Peyer's patch (tissue), 4 donors: Measurements from ENCODE around the gene ALMS1. TPM values are rescaled to one million over a fixed set of nuclear protein-coding genes. Genes with fewer than 3 reads are reported as not detected.

Experiments used
- DNase-seq, 3 donors: peaks; one replicate each; pipeline ENCODE4 v3.0.0-alpha.2; 2017 to 2019
- H3K27ac ChIP-seq, 4 donors: fragments of 200-600 bp; sonication (generic); one replicate each; pipeline ENCODE4 v1.5.1; 2016 to 2019
- H3K27me3 ChIP-seq, 2 donors: fragments of 200-600 bp; sonication (generic); one replicate each; pipeline ENCODE4 v1.5.1; 2019
- H3K36me3 ChIP-seq, 3 donors: fragments of 200-600 bp; sonication (generic); one replicate each; pipeline ENCODE4 v1.5.1; 2016 to 2019
- H3K4me1 ChIP-seq, 4 donors: fragments of 200-600 bp; sonication (generic); one replicate each; pipeline ENCODE4 v1.5.1; 2016 to 2019
- H3K4me3 ChIP-seq, 4 donors: fragments of 200-600 bp; sonication (generic); 1 replicate in 3 of 4; 2 replicates in 1 of 4; pipeline ENCODE4 v1.5.1; 2016 to 2019; ENCODE audit warnings: mild to moderate bottlenecking in 1 of 4
- H3K9me3 ChIP-seq, 4 donors: fragments of 200-600 bp; sonication (generic); one replicate each; pipeline ENCODE4 v1.5.1; 2016 to 2019; ENCODE audit warnings: mild to moderate bottlenecking in 1 of 4
- CTCF ChIP-seq, 6 experiments: fragments of 450-650 bp in 4 of 6; fragments of 200-600 bp in 2 of 6; sonication (generic) in 1 of 6; IDR thresholded peaks; one replicate each; pipeline ENCODE4 v1.5.1; 2017 to 2019; ENCODE audit warnings: antibody characterized with exemption in 6 of 6, mild to moderate bottlenecking in 3 of 6, moderate library complexity in 1 of 6
- POLR2A ChIP-seq, 2 donors: fragments of 450-650 bp; IDR thresholded peaks; one replicate each; pipeline ENCODE4 v1.5.1; 2017; ENCODE audit warnings: antibody characterized with exemption in 2 of 2, mild to moderate bottlenecking in 2 of 2, moderate library complexity in 2 of 2
- total RNA-seq, 4 donors: library from RNA; depleted of rRNA; stranded (reverse); fragments of >200 nt; gene quantifications; one replicate each; pipeline ENCODE4 v1.1.0, GENCODE V29; 2016

Gene ALMS1
- total RNA-seq, 4 donors from 2014 or later: 22.9 to 98.2 (median 44.9) TPM

GRCh38 chr2:73406996-73407395, 21.4 kb downstream of the ALMS1 start:
- no peak for TF ChIP-seq POLR2A (IDR thresholded peaks at IDR 0.05)
- TF ChIP-seq CTCF (IDR thresholded peaks at IDR 0.05): no peak
- no peaks in the 10 kb centered on the region for H3K4me1 ChIP-seq
- H3K36me3 ChIP-seq: peaks cover 0 to 6% (median 0%) of the 10 kb centered on the region in 3 donors
- no peaks in the 10 kb centered on the region for H3K9me3 ChIP-seq
- H3K27me3 ChIP-seq: no peaks in the 10 kb centered on the region
- H3K27ac ChIP-seq: no peak overlapping the region
- H3K4me3 ChIP-seq: no peak overlapping the region
- DNase-seq: no peak

GRCh38 chr2:73408198-73408597, 22.6 kb downstream of the ALMS1 start:
- Histone ChIP-seq H3K36me3 (peaks cover 0 to 6% (median 0%) of the 10 kb centered on the region in 3 donors), H3K27me3 (no peaks in the 10 kb centered on the region), H3K4me3 (no peak overlapping the region), H3K9me3 (no peaks in the 10 kb centered on the region), H3K4me1 (no peaks in the 10 kb centered on the region), H3K27ac (no peak overlapping the region)
- no peak for DNase-seq
- no peak for TF ChIP-seq POLR2A (IDR thresholded peaks at IDR 0.05)
- TF ChIP-seq CTCF (IDR thresholded peaks at IDR 0.05): no peak

GRCh38 chr2:73414696-73415095, 29.1 kb downstream of the ALMS1 start:
- Histone ChIP-seq H3K4me3 (no peak overlapping the region), H3K27me3 (no peaks in the 10 kb centered on the region), H3K4me1 (no peaks in the 10 kb centered on the region), H3K9me3 (no peaks in the 10 kb centered on the region), H3K27ac (no peak overlapping the region), H3K36me3 (peaks cover 0 to 6% (median 0%) of the 10 kb centered on the region in 3 donors)
- no peak for DNase-seq
- TF ChIP-seq POLR2A (IDR thresholded peaks at IDR 0.05) (no peak), CTCF (IDR thresholded peaks at IDR 0.05) (no peak)

- no peak for DNase-seq
- no peaks in the 10 kb centered on the region for H3K4me1 ChIP-seq
- H3K27ac ChIP-seq: no peak overlapping the region
- no peak overlapping the region for H3K4me3 ChIP-seq
- TF ChIP-seq POLR2A (IDR thresholded peaks at IDR 0.05): no peak
- no peak for TF ChIP-seq CTCF (IDR thresholded peaks at IDR 0.05)
- no peaks in the 10 kb centered on the region for H3K36me3 ChIP-seq
- H3K27me3 ChIP-seq: no peaks in the 10 kb centered on the region
- H3K9me3 ChIP-seq: no peaks in the 10 kb centered on the region
Measured at GRCh38 chr2:73415906-73416305, 30.3 kb downstream of the ALMS1 start.

GRCh38 chr2:73418343-73418742, 32.7 kb downstream of the ALMS1 start:
- Histone ChIP-seq H3K4me1 (no peaks in the 10 kb centered on the region), H3K27ac (peak overlapping the region in 1 of 4 donors; percentile 7), H3K4me3 (no peak overlapping the region), H3K9me3 (no peaks in the 10 kb centered on the region), H3K36me3 (no peaks in the 10 kb centered on the region), H3K27me3 (no peaks in the 10 kb centered on the region)
- DNase-seq: peak in 2 of 3 donors; percentile 52 to 55
- TF ChIP-seq CTCF (IDR thresholded peaks at IDR 0.05) (no peak), POLR2A (IDR thresholded peaks at IDR 0.05) (no peak)

GRCh38 chr2:73423913-73424312, 38.3 kb downstream of the ALMS1 start:
- Histone ChIP-seq H3K27me3 (no peaks in the 10 kb centered on the region), H3K4me3 (no peak overlapping the region), H3K27ac (no peak overlapping the region), H3K4me1 (no peaks in the 10 kb centered on the region), H3K36me3 (peaks cover 0 to 3% (median 0%) of the 10 kb centered on the region in 3 donors), H3K9me3 (no peaks in the 10 kb centered on the region)
- TF ChIP-seq POLR2A (IDR thresholded peaks at IDR 0.05) (no peak), CTCF (IDR thresholded peaks at IDR 0.05) (no peak)
- no peak for DNase-seq
